K562 (cell line): ENCODE measurements around the gene CAV1.

Source experiments
- CTCF ChIP-seq, 3 experiments: IDR thresholded peaks in 2 of 3; conservative IDR thresholded peaks in 1 of 3; 2 replicates each; pipeline ENCODE4 v1.5.1; 2011 to 2012; ENCODE audit warnings: low read length in 3 of 3, mild to moderate bottlenecking in 3 of 3, control low read depth in 2 of 3, improper control_type of control experiment in 1 of 3, inconsistent platforms in 1 of 3, low read depth in 1 of 3, mixed read lengths in 1 of 3, moderate library complexity in 1 of 3; ENCODE audit not compliant: insufficient read depth in 2 of 3
- E2F8 ChIP-seq: fragments of 450-650 bp; IDR thresholded peaks from 2 replicates; pipeline ENCODE4 v1.7.1; 2018; ENCODE audit warnings: mild to moderate bottlenecking, low read depth; ENCODE audit not compliant: partially characterized antibody
- HOMEZ ChIP-seq: fragments of 250-450 bp; sonication (Bioruptor Pico); IDR thresholded peaks from 2 replicates; pipeline ENCODE4 v1.4.0; 2020; ENCODE audit warnings: mild to moderate bottlenecking, moderate library complexity
- KLF16 ChIP-seq: IDR thresholded peaks from 2 replicates; pipeline ENCODE4 v1.6.1; 2016; ENCODE audit warnings: antibody characterized with exemption
- KLF6 ChIP-seq: fragments of 250-450 bp; sonication (Bioruptor Pico); IDR thresholded peaks from 2 replicates; pipeline ENCODE4 v1.4.0; 2020; ENCODE audit warnings: mild to moderate bottlenecking, moderate library complexity, borderline replicate concordance
- MAFK ChIP-seq: IDR thresholded peaks from 2 replicates; pipeline ENCODE4 v1.6.1; 2011; ENCODE audit warnings: low read length, improper control_type of control experiment
- NFRKB ChIP-seq: fragments of 450-650 bp; IDR thresholded peaks from 2 replicates; pipeline ENCODE4 v1.6.1; 2016; ENCODE audit warnings: low read depth
- POLR2A ChIP-seq: fragments of 450-650 bp; conservative IDR thresholded peaks from 2 replicates; pipeline ENCODE4 v1.6.1; 2016
- RBBP5 ChIP-seq: fragments of 200-600 bp; sonication (generic); IDR thresholded peaks from 2 replicates; pipeline ENCODE4 v1.6.1; 2012; ENCODE audit warnings: borderline replicate concordance, mild to moderate bottlenecking, low read length, control low read depth, inconsistent platforms; ENCODE audit not compliant: insufficient read depth, poor library complexity, severe bottlenecking
- TEAD2 ChIP-seq: fragments of 450-650 bp; IDR thresholded peaks from 2 replicates; pipeline ENCODE4 v1.6.1; 2016; ENCODE audit warnings: missing genetic modification characterization, control low read depth, missing compliant biosample characterization
- TRIM24 ChIP-seq, 2 experiments: fragments of 450-650 bp; IDR thresholded peaks; 2 replicates each; pipeline ENCODE4 v1.6.1; 2016
- XRCC4 ChIP-seq: IDR thresholded peaks from one replicate; pipeline ENCODE4 v1.6.1; 2011; ENCODE audit not compliant: insufficient read depth, insufficient read length; ENCODE audit errors: extremely low read depth
- ZNF780A ChIP-seq: fragments of 250-450 bp; sonication (Bioruptor Pico); IDR thresholded peaks from 2 replicates; pipeline ENCODE4 v1.5.0; 2021; ENCODE audit warnings: mild to moderate bottlenecking

- no peak for TF ChIP-seq TEAD2 (tag)
- TF ChIP-seq KLF16, result no peak
- no peak for TF ChIP-seq CTCF (IDR thresholded peaks at IDR 0.05 in 2 of 3, conservative IDR thresholded peaks at IDR 0.05 in 1 of 3; ENCODE audit: insufficient read depth in 2 of 3, low read depth in 1 of 3, low read length in 3 of 3)
- no peak for TF ChIP-seq POLR2A
- TF ChIP-seq ZNF780A (CRISPR knock-in tag), result no peak
- TF ChIP-seq RBBP5, result no peak
- no peak for TF ChIP-seq HOMEZ (CRISPR knock-in tag)
- TF ChIP-seq KLF6 (CRISPR knock-in tag), result no peak
- TF ChIP-seq NFRKB, result no peak
- TF ChIP-seq MAFK, result no peak
- TF ChIP-seq TRIM24 (IDR thresholded peaks at IDR 0.05), result no peak
- no peak for TF ChIP-seq E2F8
- no peak for TF ChIP-seq XRCC4
Observed at GRCh38 chr7:116487907-116488521, 36.8 kb upstream of the CAV1 start.
